K562 (cell line): ENCODE measurements around the gene KIAA0513. TPM values are rescaled to one million over a fixed set of nuclear protein-coding genes. Genes with fewer than 3 reads are reported as not detected.

Experiments
- BACH1 ChIP-seq: fragments of 200-800 bp; sonication (Bioruptor generic); IDR thresholded peaks from 2 replicates; pipeline ENCODE4 v1.6.1; 2016; ENCODE audit warnings: missing genetic modification characterization, missing compliant biosample characterization
- CEBPG ChIP-seq, 3 experiments: fragments of 200-800 bp in 1 of 3; sonication (Bioruptor generic) in 1 of 3; sonication (generic) in 1 of 3; formaldehyde crosslinking in 1 of 3; IDR thresholded peaks in 2 of 3; conservative IDR thresholded peaks in 1 of 3; 2 replicates each; pipeline versions ENCODE4 v1.6.1 to v1.8.0; 2016 to 2022; ENCODE audit warnings: missing compliant biosample characterization in 2 of 3, missing genetic modification characterization in 2 of 3, mild to moderate bottlenecking in 1 of 3, missing genetic modification reagents in 1 of 3
- HNRNPL ChIP-seq: fragments of 200-400 bp; formaldehyde crosslinking; IDR thresholded peaks from 2 replicates; pipeline ENCODE4 v1.6.1; 2017; ENCODE audit warnings: low read depth, mild to moderate bottlenecking, low read length
- MCM7 ChIP-seq, 2 experiments: fragments of 450-650 bp; IDR thresholded peaks; 2 replicates each; pipeline ENCODE4 v1.6.1; 2016 to 2018
- MTA3 ChIP-seq: fragments of 450-650 bp; formaldehyde crosslinking; IDR thresholded peaks from 2 replicates; pipeline ENCODE4 v1.6.1; 2017; ENCODE audit warnings: mild to moderate bottlenecking, borderline replicate concordance
- NCOA2 ChIP-seq, 2 experiments: fragments of 450-650 bp; IDR thresholded peaks; 2 replicates each; pipeline ENCODE4 v1.6.1; 2018; ENCODE audit warnings: mild to moderate bottlenecking in 2 of 2, moderate library complexity in 1 of 2; ENCODE audit not compliant: partially characterized antibody in 2 of 2
- NONO ChIP-seq, 2 experiments: fragments of 200-400 bp in 1 of 2; fragments of 450-650 bp in 1 of 2; formaldehyde crosslinking in 1 of 2; IDR thresholded peaks; 2 replicates each; pipeline ENCODE4 v1.6.1; 2017; ENCODE audit warnings: low read depth in 2 of 2, mild to moderate bottlenecking in 2 of 2, moderate library complexity in 2 of 2, low read length in 1 of 2
- NRF1 ChIP-seq, 2 experiments: fragments of 450-650 bp; IDR thresholded peaks in 1 of 2; conservative IDR thresholded peaks in 1 of 2; 2 replicates each; pipeline ENCODE4 v1.6.1; 2014; ENCODE audit warnings: mild to moderate bottlenecking in 2 of 2
- PURB ChIP-seq: sonication (generic); formaldehyde crosslinking; IDR thresholded peaks from 2 replicates; pipeline ENCODE4 v1.9.0; 2021; ENCODE audit warnings: low read depth, mild to moderate bottlenecking, missing genetic modification reagents
- polyA plus RNA-seq, 8 experiments: library from polyadenylated mRNA; depleted of rRNA in 4 of 8; stranded (reverse) in 5 of 8; unstranded in 3 of 8; fragments of >200 nt; fragmentation: Nextera tagmentation in 2 of 8; fragmentation: Illumina TruSeq in 1 of 8; extraction: Ambion mirVana in 2 of 8; extraction: Trizol in 1 of 8; gene quantifications; 2 replicates each; pipeline versions ENCODE4 v1.2.1 to v1.2.3, GENCODE V29; 2011 to 2014; ENCODE audit warnings: inconsistent platforms in 1 of 8, missing spikeins in 1 of 8
- total RNA-seq, 7 experiments: library from RNA; depleted of rRNA in 6 of 7; stranded (reverse); fragments of >200 nt in 6 of 7; fragmentation: Illumina TruSeq in 2 of 7; extraction: Trizol in 2 of 7; gene quantifications; 2 replicates each; pipeline versions ENCODE4 v1.2.1 to v1.2.3, GENCODE V29; 2011 to 2021; ENCODE audit warnings: low replicate concordance in 1 of 7
- TF ChIP-seq, protein P1 (sequence below), 2 experiments: IDR thresholded peaks; 2 replicates each; pipeline ENCODE4 v1.6.1; 2012; ENCODE audit warnings: improper control_type of control experiment in 2 of 2, low read depth in 2 of 2, low read length in 2 of 2, borderline replicate concordance in 1 of 2
- TF ChIP-seq, protein P2 (sequence below), 2 experiments: fragments of 450-650 bp in 1 of 2; sonication (generic) in 1 of 2; formaldehyde crosslinking in 1 of 2; IDR thresholded peaks; 2 replicates each; pipeline versions ENCODE4 v1.7.1 to v1.9.0; 2016 to 2022; ENCODE audit warnings: inconsistent platforms in 1 of 2, mild to moderate bottlenecking in 1 of 2, missing genetic modification reagents in 1 of 2
- TF ChIP-seq, protein P3 (sequence below): sonication (generic); formaldehyde crosslinking; IDR thresholded peaks from 2 replicates; pipeline ENCODE4 v1.8.0; 2022; ENCODE audit warnings: missing genetic modification reagents, mild to moderate bottlenecking, moderate library complexity, borderline replicate concordance

Gene KIAA0513
- total and polyA plus RNA-seq, 9 of the 15 experiments (the other 6 are each of a cell fraction or from before 2014, with no cell fraction given): 0.18 to 13.7 (median 10.2) TPM

DNA sequence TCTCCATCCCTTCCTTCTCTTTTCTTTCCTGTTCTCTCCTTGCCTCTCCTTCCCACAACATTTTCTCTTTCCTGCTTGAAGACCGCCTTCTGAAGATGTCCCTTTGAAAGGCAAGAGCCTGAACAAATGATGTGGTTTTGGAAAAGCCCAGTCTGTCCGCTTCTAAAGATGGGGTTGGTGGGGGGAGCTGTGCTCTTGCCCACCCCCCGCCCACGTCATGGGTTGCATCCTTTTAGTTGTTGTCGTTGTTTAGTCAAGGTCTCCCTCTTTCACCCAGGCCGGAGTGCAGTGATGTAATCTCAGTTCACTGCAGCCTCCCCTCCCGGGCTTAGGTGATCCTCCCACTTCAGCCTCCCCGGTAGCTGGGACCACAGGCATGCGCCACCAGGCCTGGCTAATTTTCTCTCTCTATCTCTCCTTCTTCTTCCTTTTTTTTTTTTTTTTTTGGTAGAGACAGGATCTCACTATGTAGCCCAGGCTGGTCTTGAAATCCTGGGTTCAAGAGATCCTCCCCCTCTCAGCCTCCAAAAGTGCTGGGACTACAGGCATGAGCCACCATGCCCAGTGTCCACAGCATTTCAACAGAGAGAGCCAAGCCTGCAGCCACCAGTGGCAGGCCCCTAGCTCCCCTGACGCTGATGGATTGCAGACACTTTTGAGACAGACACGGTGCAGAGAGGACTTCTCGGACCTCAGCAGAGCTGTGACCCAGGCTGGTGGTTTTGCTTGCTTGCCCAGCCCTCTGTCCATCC lies 110.7 kb downstream of the KIAA0513 start (continued):
- TF ChIP-seq, protein P1, sequence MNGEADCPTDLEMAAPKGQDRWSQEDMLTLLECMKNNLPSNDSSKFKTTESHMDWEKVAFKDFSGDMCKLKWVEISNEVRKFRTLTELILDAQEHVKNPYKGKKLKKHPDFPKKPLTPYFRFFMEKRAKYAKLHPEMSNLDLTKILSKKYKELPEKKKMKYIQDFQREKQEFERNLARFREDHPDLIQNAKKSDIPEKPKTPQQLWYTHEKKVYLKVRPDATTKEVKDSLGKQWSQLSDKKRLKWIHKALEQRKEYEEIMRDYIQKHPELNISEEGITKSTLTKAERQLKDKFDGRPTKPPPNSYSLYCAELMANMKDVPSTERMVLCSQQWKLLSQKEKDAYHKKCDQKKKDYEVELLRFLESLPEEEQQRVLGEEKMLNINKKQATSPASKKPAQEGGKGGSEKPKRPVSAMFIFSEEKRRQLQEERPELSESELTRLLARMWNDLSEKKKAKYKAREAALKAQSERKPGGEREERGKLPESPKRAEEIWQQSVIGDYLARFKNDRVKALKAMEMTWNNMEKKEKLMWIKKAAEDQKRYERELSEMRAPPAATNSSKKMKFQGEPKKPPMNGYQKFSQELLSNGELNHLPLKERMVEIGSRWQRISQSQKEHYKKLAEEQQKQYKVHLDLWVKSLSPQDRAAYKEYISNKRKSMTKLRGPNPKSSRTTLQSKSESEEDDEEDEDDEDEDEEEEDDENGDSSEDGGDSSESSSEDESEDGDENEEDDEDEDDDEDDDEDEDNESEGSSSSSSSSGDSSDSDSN (IDR thresholded peaks at IDR 0.05; ENCODE audit: borderline replicate concordance in 1 of 2, low read depth in 2 of 2, low read length in 2 of 2): no peak
- TF ChIP-seq PURB (CRISPR knock-in tag) (no peak), MCM7 (IDR thresholded peaks at IDR 0.05) (0 out of 4 replicates have a peak, but pooled peaks of 1 of the 2 experiments have one; percentile 6), CEBPG (CRISPR knock-in tag; IDR thresholded peaks at IDR 0.05) (no peak), CEBPG (tag; conservative IDR thresholded peaks at IDR 0.05 in 1 of 2, IDR thresholded peaks at IDR 0.05 in 1 of 2) (no peak), NRF1 (conservative IDR thresholded peaks at IDR 0.05 in 1 of 2, IDR thresholded peaks at IDR 0.05 in 1 of 2) (peak in 1 of 2 experiments; percentile 22; a peak in 1 of 4 replicates), NONO (IDR thresholded peaks at IDR 0.05; ENCODE audit: low read depth in 2 of 2, low read length in 1 of 2) (no peak), MTA3 (no peak), HNRNPL (no peak), NCOA2 (IDR thresholded peaks at IDR 0.05; ENCODE audit: partially characterized antibody in 2 of 2) (no peak), BACH1 (tag) (no peak)
- TF ChIP-seq, protein P2, sequence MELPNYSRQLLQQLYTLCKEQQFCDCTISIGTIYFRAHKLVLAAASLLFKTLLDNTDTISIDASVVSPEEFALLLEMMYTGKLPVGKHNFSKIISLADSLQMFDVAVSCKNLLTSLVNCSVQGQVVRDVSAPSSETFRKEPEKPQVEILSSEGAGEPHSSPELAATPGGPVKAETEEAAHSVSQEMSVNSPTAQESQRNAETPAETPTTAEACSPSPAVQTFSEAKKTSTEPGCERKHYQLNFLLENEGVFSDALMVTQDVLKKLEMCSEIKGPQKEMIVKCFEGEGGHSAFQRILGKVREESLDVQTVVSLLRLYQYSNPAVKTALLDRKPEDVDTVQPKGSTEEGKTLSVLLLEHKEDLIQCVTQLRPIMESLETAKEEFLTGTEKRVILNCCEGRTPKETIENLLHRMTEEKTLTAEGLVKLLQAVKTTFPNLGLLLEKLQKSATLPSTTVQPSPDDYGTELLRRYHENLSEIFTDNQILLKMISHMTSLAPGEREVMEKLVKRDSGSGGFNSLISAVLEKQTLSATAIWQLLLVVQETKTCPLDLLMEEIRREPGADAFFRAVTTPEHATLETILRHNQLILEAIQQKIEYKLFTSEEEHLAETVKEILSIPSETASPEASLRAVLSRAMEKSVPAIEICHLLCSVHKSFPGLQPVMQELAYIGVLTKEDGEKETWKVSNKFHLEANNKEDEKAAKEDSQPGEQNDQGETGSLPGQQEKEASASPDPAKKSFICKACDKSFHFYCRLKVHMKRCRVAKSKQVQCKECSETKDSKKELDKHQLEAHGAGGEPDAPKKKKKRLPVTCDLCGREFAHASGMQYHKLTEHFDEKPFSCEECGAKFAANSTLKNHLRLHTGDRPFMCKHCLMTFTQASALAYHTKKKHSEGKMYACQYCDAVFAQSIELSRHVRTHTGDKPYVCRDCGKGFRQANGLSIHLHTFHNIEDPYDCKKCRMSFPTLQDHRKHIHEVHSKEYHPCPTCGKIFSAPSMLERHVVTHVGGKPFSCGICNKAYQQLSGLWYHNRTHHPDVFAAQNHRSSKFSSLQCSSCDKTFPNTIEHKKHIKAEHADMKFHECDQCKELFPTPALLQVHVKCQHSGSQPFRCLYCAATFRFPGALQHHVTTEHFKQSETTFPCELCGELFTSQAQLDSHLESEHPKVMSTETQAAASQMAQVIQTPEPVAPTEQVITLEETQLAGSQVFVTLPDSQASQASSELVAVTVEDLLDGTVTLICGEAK (IDR thresholded peaks at IDR 0.05): no peak
- TF ChIP-seq, protein P2 (CRISPR knock-in tag; IDR thresholded peaks at IDR 0.05): no peak
- TF ChIP-seq, protein P3, sequence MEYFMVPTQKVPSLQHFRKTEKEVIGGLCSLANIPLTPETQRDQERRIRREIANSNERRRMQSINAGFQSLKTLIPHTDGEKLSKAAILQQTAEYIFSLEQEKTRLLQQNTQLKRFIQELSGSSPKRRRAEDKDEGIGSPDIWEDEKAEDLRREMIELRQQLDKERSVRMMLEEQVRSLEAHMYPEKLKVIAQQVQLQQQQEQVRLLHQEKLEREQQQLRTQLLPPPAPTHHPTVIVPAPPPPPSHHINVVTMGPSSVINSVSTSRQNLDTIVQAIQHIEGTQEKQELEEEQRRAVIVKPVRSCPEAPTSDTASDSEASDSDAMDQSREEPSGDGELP (CRISPR knock-in tag): no peak
